Body of pancreas (tissue), 4 donors: ENCODE measurements around the gene ANO10.

ENCODE experiments used
- CTCF ChIP-seq, 7 experiments: fragments of 450-650 bp in 4 of 7; fragments of 200-600 bp in 3 of 7; sonication (generic) in 3 of 7; IDR thresholded peaks; one replicate each; pipeline ENCODE4 v1.5.1; 2016 to 2019; ENCODE audit warnings: antibody characterized with exemption in 7 of 7
- POLR2A ChIP-seq, 3 donors: fragments of 450-650 bp; IDR thresholded peaks; one replicate each; pipeline ENCODE4 v1.6.1; 2016; ENCODE audit warnings: antibody characterized with exemption in 3 of 3, mild to moderate bottlenecking in 2 of 3

- TF ChIP-seq CTCF (IDR thresholded peaks at IDR 0.05) (no peak), POLR2A (IDR thresholded peaks at IDR 0.05) (no peak)
These were observed 124.4 kb downstream of the ANO10 start for GRCh38 chr3:43497422-43497821.
